ENCODE data around the gene KCNAB2.

- TF ChIP-seq EZH2phosphoT487 (IDR thresholded peaks at IDR 0.05; ENCODE audit: low read length), result no peak
- TF ChIP-seq CTCF (IDR thresholded peaks at IDR 0.05; ENCODE audit: low read length), result no peak
These were observed 2.6 kb downstream of the KCNAB2 start for GRCh38 chr1:6048179-6048867.

All from MM.1S (cell line).